GM19328 (cell line): ENCODE results near the gene ZMYM4.
"Not testable (repeated sequence)": the region's sequence is repeated elsewhere in the genome, so short reads cannot be mapped to it uniquely, and the experiment has no call there.

Experiments used
- ATAC-seq: cut with Tn5 transposase; IDR thresholded peaks from one replicate; pipeline ENCODE4 v1.9.1; 2021; ENCODE audit warnings: mild to moderate bottlenecking, moderate library complexity; ENCODE audit not compliant: unreplicated experiment

Gene ZMYM4

DNA sequence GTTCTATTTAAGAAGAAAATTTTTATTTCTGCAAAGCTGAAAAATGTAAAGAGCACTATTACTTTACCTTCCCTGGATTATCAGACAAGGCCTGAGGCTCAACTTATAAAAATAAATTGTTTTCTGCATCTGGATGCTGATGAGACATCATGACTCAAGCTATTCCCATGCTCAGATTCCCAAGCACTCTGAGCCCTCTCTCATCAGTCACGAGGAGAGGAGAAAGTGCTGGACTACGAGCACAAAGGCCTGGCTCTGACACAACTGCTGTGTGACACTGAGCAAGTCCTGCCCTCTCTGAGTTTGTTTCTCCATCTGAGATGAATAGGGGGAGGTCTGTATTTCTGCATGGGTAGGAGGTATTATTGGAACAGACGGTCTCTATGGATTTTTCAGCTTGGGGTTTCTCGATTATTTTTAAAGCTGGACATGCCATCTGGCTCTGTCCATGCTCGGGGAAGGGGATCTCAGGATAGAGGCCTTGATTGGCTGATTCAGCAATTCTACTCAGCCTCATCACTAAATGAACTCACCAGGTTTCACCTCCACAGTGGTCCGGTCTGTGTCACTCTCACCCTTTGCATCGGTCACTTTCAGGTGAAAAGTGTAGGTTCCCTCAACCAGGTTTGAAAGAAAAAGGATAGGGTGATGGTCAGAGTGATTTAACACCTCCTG lies 181.0 kb downstream of the ZMYM4 start:
- no peak for ATAC-seq

DNA sequence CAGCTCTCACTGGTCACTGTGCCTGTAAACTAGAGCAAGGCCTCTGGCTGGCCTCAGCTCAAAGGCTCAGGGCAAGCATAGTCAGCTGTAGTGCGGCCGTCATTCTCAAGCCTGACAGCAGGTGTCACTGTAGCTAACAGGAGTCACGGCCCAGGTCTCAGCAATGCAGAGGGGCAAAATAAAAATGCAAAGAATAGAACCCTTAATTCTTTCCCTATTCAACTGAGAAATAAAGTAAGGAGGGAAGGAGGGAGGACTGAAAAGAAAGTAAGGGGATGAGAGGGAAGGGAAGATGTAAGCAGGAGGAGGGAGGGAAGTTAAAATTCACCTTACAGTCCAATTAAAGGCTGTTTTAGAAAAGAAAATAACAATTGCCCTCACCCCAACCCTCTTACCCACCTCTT lies 182.6 kb downstream of the ZMYM4 start:
- no peak for ATAC-seq

DNA sequence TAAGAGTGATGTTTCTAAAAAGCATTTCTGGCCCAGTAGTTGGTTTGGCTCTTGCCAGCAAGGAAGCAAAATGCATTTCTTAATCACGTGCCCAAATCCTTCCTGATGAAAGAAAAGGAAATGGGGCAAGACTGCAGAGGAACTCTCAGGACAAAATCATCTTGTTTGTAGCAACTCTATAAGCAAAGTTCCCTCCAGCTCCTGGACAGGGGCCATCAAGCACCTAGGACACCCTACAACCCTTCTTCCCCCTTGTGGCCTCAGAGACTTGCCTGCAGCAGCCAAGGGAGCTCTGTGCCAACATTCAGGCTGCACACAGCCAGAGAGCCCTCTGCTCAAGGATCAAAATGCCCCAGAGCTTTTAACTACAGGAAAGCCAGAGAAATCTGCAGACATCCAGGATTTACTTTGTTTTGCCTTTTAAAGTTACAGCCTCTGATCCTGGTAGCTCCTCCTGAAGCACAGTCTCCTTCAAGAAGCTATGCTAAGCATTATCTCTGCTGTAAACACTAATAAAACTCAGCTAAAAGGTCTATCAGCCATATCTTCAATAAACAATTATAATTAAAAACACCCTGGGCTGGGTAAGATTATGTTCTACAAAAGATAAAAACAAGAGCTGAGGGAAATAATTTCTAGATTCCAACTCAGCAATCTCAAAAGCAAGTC lies 183.7 kb downstream of the ZMYM4 start:
- ATAC-seq: no peak

DNA sequence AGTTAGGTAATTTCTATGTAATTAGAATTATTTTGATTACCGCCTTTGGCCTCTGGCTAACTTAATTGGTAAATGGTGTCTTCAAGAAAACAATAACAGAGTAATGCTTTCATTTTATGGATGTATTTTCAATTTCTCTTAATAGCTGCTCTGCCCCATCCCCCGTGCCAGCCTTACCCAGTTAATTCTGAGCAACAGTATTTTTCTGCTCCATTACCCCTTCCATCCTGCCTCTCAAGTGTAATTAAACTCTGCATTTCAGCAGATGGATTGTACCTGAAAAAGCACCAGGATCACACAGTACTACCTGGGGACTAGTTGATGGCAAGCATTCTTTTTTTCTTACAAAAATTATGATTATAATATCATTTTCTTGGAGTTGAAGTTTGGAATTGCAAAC lies 184.5 kb downstream of the ZMYM4 start:
- no peak for ATAC-seq

DNA sequence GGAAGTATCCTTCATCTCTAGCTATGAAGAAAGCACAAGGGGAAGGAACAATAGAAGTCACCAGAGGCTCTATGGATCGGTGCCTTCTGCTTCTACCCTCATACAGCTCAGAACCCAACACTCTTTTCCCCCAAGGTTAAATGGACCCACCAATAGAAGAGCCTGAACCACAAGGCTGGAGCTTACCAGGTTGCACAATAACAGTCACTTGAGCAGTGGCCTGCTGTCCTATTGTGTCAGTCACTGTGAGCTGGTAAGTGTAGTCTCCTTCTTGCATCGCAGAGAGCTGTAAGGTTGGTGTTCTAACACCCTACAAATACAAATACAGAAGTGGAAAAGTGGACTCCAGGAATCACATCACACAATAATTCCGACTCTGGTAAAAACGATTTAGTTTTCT lies 185.7 kb downstream of the ZMYM4 start:
- no peak for ATAC-seq

DNA sequence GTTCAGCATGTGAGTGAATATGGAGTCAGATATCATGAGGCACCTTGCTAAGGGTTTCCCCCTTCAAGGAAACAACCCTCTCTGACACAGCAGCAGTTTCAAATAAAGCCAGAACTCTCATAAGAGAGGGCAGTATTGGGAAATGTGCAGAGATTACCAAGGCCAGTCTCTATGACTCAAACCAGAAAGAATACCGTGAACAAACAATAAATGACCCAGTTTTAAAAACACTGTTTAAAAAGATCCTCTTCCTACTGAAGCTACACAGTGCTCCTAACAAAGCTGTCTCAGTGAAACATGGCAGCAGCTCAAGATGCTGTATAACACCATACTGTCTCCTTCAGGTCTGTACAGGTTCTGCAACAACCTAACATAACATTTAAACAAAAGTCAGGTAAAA lies 186.1 kb downstream of the ZMYM4 start:
- no peak for ATAC-seq

DNA sequence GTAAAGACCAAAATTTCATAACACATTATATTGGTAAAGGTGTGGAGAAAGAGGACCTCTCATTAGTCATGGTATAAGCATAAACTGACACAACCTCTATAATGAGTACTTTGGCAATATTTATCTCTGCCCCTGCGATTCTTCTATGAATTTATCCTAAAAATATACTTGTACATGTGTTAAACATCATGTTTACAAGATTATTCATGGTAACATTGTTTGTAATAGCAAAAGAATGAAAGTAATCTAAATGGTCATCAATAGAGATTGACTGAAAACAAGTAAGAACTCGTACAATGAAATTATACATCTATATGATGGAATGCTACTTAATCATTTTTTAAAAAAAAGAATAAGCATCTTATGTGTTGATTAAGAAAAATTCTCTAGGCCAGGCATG lies 192.3 kb downstream of the ZMYM4 start:
- no peak for ATAC-seq

DNA sequence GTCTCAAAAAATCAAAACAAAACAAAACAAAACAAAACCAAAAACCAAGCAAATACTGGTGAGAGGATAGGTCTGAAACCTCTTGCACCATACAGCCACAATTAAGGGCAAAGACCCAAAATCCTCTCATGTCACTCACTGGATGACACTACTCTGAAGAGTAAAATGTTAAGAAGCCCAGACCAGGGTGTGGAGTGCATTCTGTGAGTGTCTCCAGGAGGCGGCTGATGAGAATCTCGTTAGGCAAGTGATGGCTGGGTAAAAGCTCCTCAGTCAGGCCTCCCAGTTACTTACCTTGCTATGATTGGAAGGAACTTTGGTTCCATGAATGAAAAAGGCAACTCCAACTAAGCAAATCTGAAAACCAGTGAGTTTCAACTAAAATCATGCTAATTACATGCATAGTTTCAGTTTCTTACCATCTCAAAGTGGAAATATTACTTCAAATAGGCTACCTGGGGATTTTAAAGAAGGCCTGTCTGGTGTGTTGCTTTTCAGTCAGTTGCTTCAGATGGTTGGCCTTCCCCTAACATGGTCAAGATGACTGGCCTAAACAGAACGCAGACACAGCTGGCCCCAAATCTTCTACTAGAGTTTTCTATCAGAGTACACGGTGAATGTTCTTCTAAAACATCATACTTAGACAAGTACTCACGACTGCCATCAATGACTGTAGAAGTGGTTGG lies 193.6 kb downstream of the ZMYM4 start:
- ATAC-seq: no peak

DNA sequence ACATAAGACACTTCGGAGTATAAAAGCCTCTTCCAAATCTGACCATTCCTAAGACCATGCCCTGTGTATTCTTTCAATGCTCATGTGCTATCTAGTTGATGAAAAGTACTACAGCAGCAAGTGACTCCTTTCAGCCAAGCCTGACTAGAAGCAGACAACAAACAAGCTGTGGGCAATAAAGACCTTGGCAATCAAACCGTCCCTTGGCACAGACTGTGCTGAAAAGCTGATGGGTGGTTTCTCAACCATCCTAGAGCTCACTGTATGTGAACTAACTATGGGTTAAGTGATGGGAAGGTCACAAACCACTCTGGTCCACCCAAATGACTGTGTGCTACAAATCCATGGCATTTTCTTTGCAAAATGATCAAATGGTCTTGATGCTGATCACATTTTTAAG lies 194.7 kb downstream of the ZMYM4 start:
- ATAC-seq: no peak

DNA sequence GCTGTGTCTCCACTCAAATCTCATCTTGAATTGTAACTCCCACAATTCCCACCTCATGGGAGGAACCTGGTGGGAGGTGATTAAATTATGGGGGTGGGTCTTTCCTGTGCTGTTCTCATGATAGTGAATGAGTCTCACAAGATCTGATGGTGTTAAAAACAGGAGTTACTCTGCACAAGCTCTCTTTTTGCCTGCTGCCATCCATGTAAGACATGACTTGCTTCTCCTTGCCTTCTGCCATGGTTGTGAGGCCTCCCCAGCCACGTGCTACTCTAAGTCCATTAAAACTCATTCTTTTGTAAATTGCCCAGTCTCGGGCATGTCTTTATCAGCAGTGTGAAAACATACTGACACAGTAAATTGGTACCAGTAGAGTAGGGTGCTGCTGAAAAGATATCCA lies 195.2 kb downstream of the ZMYM4 start:
- ATAC-seq: not testable (repeated sequence)

DNA sequence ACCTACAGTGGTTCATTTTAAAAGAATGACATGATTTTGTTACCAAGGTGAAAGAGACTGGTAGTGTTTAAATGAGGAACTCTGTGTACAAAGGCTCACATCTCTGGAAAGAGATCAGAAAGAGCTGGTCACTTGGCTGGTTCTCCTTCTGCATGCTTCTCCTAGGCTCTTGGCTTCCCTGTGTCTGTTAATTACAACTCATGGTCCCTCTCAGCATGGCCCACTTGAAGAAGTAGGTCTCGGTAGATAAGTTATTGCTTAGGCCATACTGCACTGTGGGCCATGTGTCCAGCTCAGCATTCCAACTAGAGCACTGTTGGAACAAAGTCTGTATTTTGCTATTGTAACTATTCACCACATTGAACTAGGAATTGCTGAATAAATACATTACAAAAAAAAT lies 197.6 kb downstream of the ZMYM4 start:
- ATAC-seq: no peak

DNA sequence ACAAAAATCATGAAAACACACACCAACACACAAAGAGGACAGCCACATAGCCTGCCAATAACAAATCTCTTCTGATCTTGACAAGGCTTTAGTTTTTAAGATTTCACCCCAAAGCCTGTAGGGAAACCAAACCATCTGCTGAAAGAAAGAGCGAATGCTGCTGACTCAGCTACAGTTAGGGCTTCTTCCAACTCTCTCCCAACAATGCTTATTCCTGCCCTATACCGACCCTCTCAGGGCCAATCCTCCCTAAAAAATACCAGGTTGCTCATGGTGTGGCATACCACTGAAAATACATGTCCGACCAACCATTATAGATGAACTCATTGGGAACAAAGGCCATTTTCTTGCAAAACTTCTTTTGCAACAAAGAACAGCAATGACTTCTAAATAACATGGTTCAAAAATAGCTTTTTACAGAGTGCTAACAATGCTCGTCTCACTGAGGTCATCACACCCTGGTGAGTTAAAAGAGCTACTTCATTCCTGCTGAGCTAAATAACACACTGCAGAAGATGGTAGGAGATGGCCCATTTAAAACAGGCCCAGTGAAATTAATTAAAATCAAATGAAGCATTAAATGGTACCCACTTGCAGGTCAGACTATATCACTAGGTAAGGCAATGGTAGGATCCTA lies 202.6 kb downstream of the ZMYM4 start:
- ATAC-seq: no peak
